ENCODE results near the gene PFKP.

Gene PFKP

GRCh38 chr10:3172446-3173170, 105.3 kb downstream of the PFKP start, which contains the start of gene PITRM1:
Gene PITRM1 (minus strand): TSS chr10:3172782. CDS start chr10:3172772, 10 bp downstream.
- TF ChIP-seq CTCF (IDR thresholded peaks at IDR 0.05): no peak
- TF ChIP-seq ZFX (IDR thresholded peaks at IDR 0.05; ENCODE audit: borderline replicate concordance): no peak

GRCh38 chr10:3173171-3173878, 106.0 kb downstream of the PFKP start:
- peak overlapping the region; percentile 48 for H3K27ac ChIP-seq

More at GRCh38 chr10:3172446-3173170, 105.3 kb downstream of the PFKP start, which contains the start of gene PITRM1:
- peak within 1 kb of the TSS; percentile 62 for H3K27ac ChIP-seq

GRCh38 chr10:3178042-3178441, 110.7 kb downstream of the PFKP start:
- TF ChIP-seq ZFX (IDR thresholded peaks at IDR 0.05; ENCODE audit: borderline replicate concordance) (no peak), CTCF (IDR thresholded peaks at IDR 0.05) (no peak)
- H3K27ac ChIP-seq: no peak overlapping the region

More at GRCh38 chr10:3173171-3173878, 106.0 kb downstream of the PFKP start:
- TF ChIP-seq ZFX (IDR thresholded peaks at IDR 0.05; ENCODE audit: borderline replicate concordance) (no peak), CTCF (IDR thresholded peaks at IDR 0.05) (no peak)

GRCh38 chr10:3179174-3179573, 111.8 kb downstream of the PFKP start:
- no peak overlapping the region for H3K27ac ChIP-seq
- TF ChIP-seq ZFX (IDR thresholded peaks at IDR 0.05; ENCODE audit: borderline replicate concordance): no peak
- TF ChIP-seq CTCF (IDR thresholded peaks at IDR 0.05): no peak

- H3K27ac ChIP-seq: no peak overlapping the region
- TF ChIP-seq ZFX (IDR thresholded peaks at IDR 0.05; ENCODE audit: borderline replicate concordance) (no peak), CTCF (IDR thresholded peaks at IDR 0.05) (no peak)
Measured at GRCh38 chr10:3180355-3181025, 113.1 kb downstream of the PFKP start.

- H3K27ac ChIP-seq: no peak overlapping the region
- TF ChIP-seq ZFX (IDR thresholded peaks at IDR 0.05; ENCODE audit: borderline replicate concordance) (no peak), CTCF (IDR thresholded peaks at IDR 0.05) (no peak)
Measured at GRCh38 chr10:3185386-3185785, 118.0 kb downstream of the PFKP start.
